ENCODE measurements around the gene HDAC4.
"Not testable (repeated sequence)": the region's sequence is repeated elsewhere in the genome, so short reads cannot be mapped to it uniquely, and the experiment has no call there.

HDAC4 gene

GRCh38 chr2:239283961-239284795, 116.6 kb downstream of the HDAC4 start:
- TF ChIP-seq CTCF (conservative IDR thresholded peaks at IDR 0.05; ENCODE audit: low read length): no peak
- DNase-seq (ENCODE audit: low read depth): no peak
- H3K4me3 ChIP-seq (ENCODE audit: low read length): no peak overlapping the region

- TF ChIP-seq CTCF (conservative IDR thresholded peaks at IDR 0.05; ENCODE audit: low read length): no peak
Measured at GRCh38 chr2:239283288-239283945, 117.4 kb downstream of the HDAC4 start.

GRCh38 chr2:239282448-239283287, 118.2 kb downstream of the HDAC4 start:
- H3K4me3 ChIP-seq (ENCODE audit: low read length): no peak overlapping the region
- TF ChIP-seq CTCF (conservative IDR thresholded peaks at IDR 0.05; ENCODE audit: low read length): no peak
- DNase-seq (ENCODE audit: low read depth): no peak

More at GRCh38 chr2:239283288-239283945, 117.4 kb downstream of the HDAC4 start:
- H3K4me3 ChIP-seq (ENCODE audit: low read length): no peak overlapping the region
- DNase-seq (ENCODE audit: low read depth): no peak

GRCh38 chr2:239280296-239281017, 120.4 kb downstream of the HDAC4 start:
- peak; percentile 69 for DNase-seq (ENCODE audit: low read depth)

GRCh38 chr2:239279508-239280295, 121.1 kb downstream of the HDAC4 start:
- TF ChIP-seq CTCF (conservative IDR thresholded peaks at IDR 0.05; ENCODE audit: low read length): no peak
- no peak overlapping the region for H3K4me3 ChIP-seq (ENCODE audit: low read length)
- DNase-seq (ENCODE audit: low read depth): no peak

More at GRCh38 chr2:239280296-239281017, 120.4 kb downstream of the HDAC4 start:
- not testable (repeated sequence) for H3K4me3 ChIP-seq (ENCODE audit: low read length)

GRCh38 chr2:239278941-239279365, 121.9 kb downstream of the HDAC4 start:
- TF ChIP-seq CTCF (conservative IDR thresholded peaks at IDR 0.05; ENCODE audit: low read length): no peak
- no peak overlapping the region for H3K4me3 ChIP-seq (ENCODE audit: low read length)
- peak; percentile 57 for DNase-seq (ENCODE audit: low read depth)
